ENCODE data around the gene PRDM16. TPM values are rescaled to one million over a fixed set of nuclear protein-coding genes. Genes with fewer than 3 reads are reported as not detected.

PRDM16 gene
- total and polyA plus RNA-seq, 2 of the 13 experiments (the other 11 are each of a cell fraction or from before 2014, with no cell fraction given), result 0.15 to 0.81 TPM

- CTCF ChIA-PET (ENCODE audit: low intra/inter-chr PET ratio, low total read pairs), result no interaction called here
- in situ Hi-C loops (cut with HindIII; ENCODE audit: extremely low pct_ligation_motif_present, low pct_unique_long_range_greater_than_20kb), result no loop called here
These were observed 12.2 kb downstream of the PRDM16 start for GRCh38 chr1:3081171-3081683.

More at GRCh38 chr1:3081171-3081683, 12.2 kb downstream of the PRDM16 start:
- POLR2A ChIA-PET, result no interaction called here
- no peak overlapping the region for H3K4me3 ChIP-seq (replicated peaks in 1 of 3; ENCODE audit: insufficient read depth in 1 of 3, low read depth in 2 of 3, low read length in 3 of 3)
- TF ChIP-seq CC2D1A (CRISPR knock-in tag; IDR thresholded peaks at IDR 0.05) (no peak), AKNA (CRISPR knock-in tag; IDR thresholded peaks at IDR 0.05; ENCODE audit: borderline replicate concordance) (no peak), ZNF335 (CRISPR knock-in tag; IDR thresholded peaks at IDR 0.05) (no peak), ZIK1 (CRISPR knock-in tag; IDR thresholded peaks at IDR 0.05; ENCODE audit: borderline replicate concordance, low read depth) (no peak), ARNT (IDR thresholded peaks at IDR 0.05) (no peak), GTF3A (CRISPR knock-in tag; conservative IDR thresholded peaks at IDR 0.05) (no peak), ZBTB7A (CRISPR knock-in tag; IDR thresholded peaks at IDR 0.05) (no peak)
- TF ChIP-seq, protein P1, sequence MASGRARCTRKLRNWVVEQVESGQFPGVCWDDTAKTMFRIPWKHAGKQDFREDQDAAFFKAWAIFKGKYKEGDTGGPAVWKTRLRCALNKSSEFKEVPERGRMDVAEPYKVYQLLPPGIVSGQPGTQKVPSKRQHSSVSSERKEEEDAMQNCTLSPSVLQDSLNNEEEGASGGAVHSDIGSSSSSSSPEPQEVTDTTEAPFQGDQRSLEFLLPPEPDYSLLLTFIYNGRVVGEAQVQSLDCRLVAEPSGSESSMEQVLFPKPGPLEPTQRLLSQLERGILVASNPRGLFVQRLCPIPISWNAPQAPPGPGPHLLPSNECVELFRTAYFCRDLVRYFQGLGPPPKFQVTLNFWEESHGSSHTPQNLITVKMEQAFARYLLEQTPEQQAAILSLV (CRISPR knock-in tag; IDR thresholded peaks at IDR 0.05; ENCODE audit: borderline replicate concordance), result no peak
- H3K79me2 ChIP-seq (ENCODE audit: insufficient read depth, low read length), result no peaks in the 10 kb centered on the region
- no peak for FAIRE-seq
- H4K20me1 ChIP-seq (ENCODE audit: insufficient read depth, low read length), result no peaks in the 10 kb centered on the region
- no peaks in the 10 kb centered on the region for H3K4me1 ChIP-seq (ENCODE audit: insufficient read depth, low read length)
- no TSS peak for BruUV-seq (replicated peaks)
- 81% methylated on average over 15 of the region's 23 CpGs for WGBS (ENCODE audit: low lambda C conversion rate)
- H3K27me3 ChIP-seq (ENCODE audit: control insufficient read depth in 1 of 2, insufficient read depth in 2 of 2, low read length in 2 of 2), result peaks cover 7 to 14% of the 10 kb centered on the region in 2 experiments; a peak in 4 of 5 replicates
- no peak overlapping the region for H2AFZ ChIP-seq (ENCODE audit: low read length)
- no peak for DNase-seq (ENCODE audit: low spot score)
- no peaks in the 10 kb centered on the region for H3K9me3 ChIP-seq (ENCODE audit: low read length)
- no peak overlapping the region for H3K27ac ChIP-seq (ENCODE audit: extremely low read length, insufficient read depth, low read length)
- no peak overlapping the region for H3K4me2 ChIP-seq (ENCODE audit: low read depth, low read length)
- no peak overlapping the region for H3K9ac ChIP-seq (ENCODE audit: insufficient read depth, low read depth, low read length)
- no peaks in the 10 kb centered on the region for H3K36me3 ChIP-seq (replicated peaks in 1 of 2; ENCODE audit: control insufficient read depth in 1 of 2, insufficient read depth in 2 of 2, low read length in 2 of 2)
- no peak for ATAC-seq
- intact Hi-C loops (cut with micrococcal nuclease; ENCODE audit: unreplicated experiment), result no loop called here
